Neural cell (in vitro differentiated cells): ENCODE measurements around the gene ZFP62.

ENCODE experiments used
- CTCF ChIP-seq: fragments of 450-650 bp; IDR thresholded peaks from 2 replicates; pipeline ENCODE4 v1.5.1; 2014; ENCODE audit warnings: antibody characterized with exemption, mild to moderate bottlenecking, moderate library complexity; ENCODE audit not compliant: poor library complexity, severe bottlenecking
- EP300 ChIP-seq: fragments of 450-650 bp; conservative IDR thresholded peaks from 2 replicates; pipeline ENCODE4 v1.6.1; 2014; ENCODE audit warnings: antibody characterized with exemption, mild to moderate bottlenecking, moderate library complexity; ENCODE audit not compliant: poor library complexity, severe bottlenecking
- EZH2 ChIP-seq: fragments of 200-600, 300-800 bp; shearing (Covaris generic), sonication (generic); IDR thresholded peaks from 2 replicates; pipeline ENCODE4 v1.6.1; 2014; ENCODE audit warnings: antibody characterized with exemption, low read length, borderline replicate concordance, mild to moderate bottlenecking; ENCODE audit not compliant: insufficient read depth, poor library complexity, severe bottlenecking
- MXI1 ChIP-seq: fragments of 450-650 bp; conservative IDR thresholded peaks from 2 replicates; pipeline ENCODE4 v1.6.1; 2014; ENCODE audit warnings: antibody characterized with exemption, mild to moderate bottlenecking; ENCODE audit not compliant: poor library complexity, severe bottlenecking
- SMC3 ChIP-seq: fragments of 450-650 bp; conservative IDR thresholded peaks from 2 replicates; pipeline ENCODE4 v1.6.1; 2014; ENCODE audit warnings: antibody characterized with exemption, mild to moderate bottlenecking, moderate library complexity; ENCODE audit not compliant: poor library complexity

- no peak for TF ChIP-seq CTCF
- no peak for TF ChIP-seq MXI1
- no peak for TF ChIP-seq SMC3
- no peak for TF ChIP-seq EP300
- no peak for TF ChIP-seq EZH2
Observed at GRCh38 chr5:180813420-180813819, 47.7 kb downstream of the ZFP62 start.
